ENCODE data around the gene SNX14.
"Not testable (repeated sequence)": the region's sequence is repeated elsewhere in the genome, so short reads cannot be mapped to it uniquely, and the experiment has no call there.

SNX14 gene, protein sequence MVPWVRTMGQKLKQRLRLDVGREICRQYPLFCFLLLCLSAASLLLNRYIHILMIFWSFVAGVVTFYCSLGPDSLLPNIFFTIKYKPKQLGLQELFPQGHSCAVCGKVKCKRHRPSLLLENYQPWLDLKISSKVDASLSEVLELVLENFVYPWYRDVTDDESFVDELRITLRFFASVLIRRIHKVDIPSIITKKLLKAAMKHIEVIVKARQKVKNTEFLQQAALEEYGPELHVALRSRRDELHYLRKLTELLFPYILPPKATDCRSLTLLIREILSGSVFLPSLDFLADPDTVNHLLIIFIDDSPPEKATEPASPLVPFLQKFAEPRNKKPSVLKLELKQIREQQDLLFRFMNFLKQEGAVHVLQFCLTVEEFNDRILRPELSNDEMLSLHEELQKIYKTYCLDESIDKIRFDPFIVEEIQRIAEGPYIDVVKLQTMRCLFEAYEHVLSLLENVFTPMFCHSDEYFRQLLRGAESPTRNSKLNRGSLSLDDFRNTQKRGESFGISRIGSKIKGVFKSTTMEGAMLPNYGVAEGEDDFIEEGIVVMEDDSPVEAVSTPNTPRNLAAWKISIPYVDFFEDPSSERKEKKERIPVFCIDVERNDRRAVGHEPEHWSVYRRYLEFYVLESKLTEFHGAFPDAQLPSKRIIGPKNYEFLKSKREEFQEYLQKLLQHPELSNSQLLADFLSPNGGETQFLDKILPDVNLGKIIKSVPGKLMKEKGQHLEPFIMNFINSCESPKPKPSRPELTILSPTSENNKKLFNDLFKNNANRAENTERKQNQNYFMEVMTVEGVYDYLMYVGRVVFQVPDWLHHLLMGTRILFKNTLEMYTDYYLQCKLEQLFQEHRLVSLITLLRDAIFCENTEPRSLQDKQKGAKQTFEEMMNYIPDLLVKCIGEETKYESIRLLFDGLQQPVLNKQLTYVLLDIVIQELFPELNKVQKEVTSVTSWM

DNA sequence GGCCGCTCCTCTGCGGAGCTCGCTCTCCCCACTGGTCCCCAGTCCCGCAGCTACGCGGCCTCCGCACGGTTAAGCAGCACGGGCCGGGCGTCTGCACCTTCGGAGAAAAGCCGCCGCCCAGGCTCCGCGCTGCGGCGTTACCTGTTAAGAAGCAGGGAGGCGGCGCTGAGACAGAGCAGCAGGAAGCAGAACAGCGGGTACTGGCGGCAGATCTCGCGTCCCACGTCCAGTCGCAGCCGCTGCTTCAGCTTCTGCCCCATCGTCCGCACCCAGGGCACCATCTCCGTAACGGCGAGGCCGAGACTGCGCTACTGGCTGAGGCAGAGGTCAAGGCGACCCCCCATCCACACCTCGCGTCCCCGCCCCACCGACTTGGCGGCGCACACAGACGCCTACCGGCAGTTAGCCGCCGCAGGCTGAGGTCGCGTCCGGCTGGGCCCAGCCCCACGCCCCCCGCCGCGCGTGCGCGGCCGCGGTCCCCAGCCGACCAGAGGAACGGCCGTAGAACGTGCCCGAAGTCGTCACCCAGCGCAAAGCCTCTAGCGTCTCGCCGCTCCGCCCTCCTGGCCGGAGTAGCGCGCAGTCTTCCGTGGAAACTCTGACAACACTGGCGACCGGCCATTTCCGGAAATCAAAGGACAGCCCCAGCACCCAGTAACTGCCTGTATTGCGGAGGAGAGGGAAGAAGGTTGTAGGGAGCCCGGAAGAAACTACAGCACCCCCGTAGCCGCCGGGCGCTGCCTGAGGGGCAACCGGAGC lies at the start of gene SNX14:
TSS of gene SNX14 (minus strand) at position 421 of the 759 bp plus-strand sequence. CDS start at position 281, 140 bp downstream.
- DNase-seq = peak; percentile 85

DNA sequence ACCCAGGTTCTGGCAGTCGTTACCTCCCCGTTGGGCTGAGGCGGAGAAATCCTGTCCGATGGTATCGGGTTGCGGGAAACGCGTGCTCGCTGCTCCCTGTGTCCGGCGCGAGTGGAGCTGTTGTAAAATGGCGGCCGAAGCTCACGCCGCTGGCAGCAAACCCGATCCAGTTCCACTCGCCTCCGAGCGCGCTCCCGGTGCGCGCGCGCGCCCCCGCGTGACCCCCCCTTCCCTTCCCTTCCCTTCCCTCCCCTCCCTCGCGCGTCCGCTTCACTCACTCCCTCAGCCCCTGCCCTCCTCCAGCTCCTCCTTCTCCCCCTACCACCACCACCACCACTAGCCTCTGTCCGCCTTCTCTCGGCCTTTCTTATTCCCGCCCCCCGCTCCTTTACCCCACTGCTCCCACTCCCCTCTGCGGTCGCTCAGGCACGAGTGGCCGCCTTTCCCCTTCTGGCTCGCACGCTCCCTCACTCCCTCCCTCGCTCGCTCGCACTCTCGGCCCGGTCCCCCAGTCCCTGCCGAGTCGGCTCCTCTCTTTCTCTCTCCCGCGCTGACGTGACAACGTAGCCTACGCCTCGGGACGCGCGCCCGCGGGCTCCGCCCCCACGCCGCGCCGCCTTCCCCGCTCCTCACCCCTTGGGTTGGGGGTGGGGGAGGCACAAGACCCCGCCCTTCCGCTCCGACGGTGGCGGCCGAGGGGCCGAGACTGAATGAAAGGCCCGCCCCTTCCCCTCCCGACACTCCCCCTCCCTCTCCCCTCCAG lies 49.3 kb upstream of the SNX14 start, which contains the start of gene SYNCRIP:
TSS of gene SYNCRIP (minus strand) at position 113 of the 763 bp plus-strand sequence. CDS start 1,447 bp downstream, outside the sequence.
- DNase-seq = peak; percentile 94

DNA sequence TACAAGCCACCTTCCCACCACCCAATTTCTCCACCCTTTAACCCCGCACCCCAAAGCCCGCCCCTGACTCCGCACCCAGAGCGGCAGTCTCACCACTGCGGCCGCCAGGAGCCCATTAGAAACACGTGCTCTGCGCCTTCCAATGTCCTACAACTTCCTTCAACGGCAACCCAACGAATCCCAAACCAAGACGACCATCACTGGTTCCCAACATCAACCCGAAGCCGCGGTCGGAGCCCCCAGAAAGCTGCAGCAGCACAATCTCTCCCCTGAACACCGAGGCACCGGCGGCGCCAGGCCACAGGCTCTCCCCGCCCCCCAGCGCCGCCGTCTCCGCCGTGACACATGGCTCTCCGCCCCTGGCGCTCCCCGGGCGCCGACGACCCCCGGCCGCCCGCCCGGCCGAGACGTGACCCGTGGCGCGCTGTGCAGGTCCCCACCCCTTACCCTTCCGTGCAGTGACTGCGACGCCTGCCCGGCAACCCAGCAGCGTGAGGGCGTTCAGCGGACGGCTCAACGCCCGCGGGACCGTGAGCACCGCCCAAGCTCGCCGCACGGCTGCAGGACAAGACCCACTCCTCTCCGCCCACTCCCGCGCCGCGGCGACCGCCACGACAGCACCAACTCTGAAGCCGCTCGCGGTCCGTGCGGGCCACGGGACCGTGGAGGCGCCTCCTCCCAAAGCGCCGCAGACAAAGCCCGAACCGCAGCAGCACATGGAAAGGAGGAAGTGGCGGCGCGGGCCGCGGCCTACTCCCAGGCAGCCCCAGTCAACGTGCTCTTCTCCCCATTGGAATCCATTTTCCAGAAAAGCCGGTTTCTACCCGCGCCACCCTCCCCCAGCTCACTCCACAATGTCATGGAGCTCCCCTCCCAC lies 48.5 kb upstream of the SNX14 start:
- DNase-seq = peak; percentile 10

DNA sequence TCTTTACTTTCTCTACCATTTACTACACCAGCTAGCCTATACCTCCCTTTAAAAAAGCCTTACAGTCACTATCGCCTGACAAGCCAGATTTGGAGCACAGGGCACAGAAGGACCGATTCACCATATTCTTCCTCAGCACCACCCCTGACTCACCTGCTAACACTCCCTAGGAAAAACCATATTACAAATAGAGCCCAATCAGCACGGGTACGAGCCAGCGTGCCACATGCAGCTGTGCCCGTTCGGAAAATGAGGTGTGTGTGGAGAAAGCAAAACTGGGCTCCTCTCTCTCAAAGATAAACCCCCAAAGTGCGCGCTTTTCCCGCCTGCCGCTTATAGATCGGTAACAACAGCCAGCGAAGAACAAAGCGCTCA lies 47.9 kb upstream of the SNX14 start:
- no peak for DNase-seq

DNA sequence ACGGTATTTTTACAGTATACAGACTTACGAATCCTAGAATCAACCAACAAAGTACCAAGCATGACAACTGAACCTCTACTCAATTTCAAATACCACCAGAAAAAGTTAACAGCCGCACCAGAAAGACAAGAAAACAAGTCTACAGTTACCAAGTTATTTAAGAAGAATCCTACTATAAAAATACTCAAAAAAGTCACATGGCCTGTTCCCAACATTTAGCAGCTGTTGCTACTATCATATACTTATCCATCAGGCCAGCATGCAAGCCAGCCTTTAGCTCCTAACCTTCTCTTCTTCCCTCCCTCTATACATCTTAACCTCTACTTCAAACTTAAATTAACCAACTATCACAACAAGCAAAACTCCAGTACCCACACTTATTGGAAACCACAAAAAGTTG lies 47.2 kb upstream of the SNX14 start:
- DNase-seq = peak; percentile 5

DNA sequence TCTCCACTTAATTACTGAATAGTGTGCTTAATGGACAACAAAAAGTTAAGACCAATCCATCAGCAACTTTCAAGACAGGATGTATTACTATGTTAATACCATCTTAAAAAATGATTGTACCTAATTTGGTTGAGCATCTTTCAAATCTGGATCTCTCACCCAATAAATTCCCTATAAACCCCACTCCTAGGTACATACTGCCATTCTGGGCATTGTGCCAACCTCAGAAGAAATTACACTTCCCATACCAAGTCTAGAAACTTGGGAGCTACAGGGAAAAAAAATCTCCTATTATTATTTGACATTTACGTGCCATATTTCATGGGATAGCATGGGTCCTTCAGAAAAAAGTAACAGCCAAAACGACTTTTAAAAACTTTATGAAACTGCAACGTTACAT lies 43.9 kb upstream of the SNX14 start:
- DNase-seq = no peak

DNA sequence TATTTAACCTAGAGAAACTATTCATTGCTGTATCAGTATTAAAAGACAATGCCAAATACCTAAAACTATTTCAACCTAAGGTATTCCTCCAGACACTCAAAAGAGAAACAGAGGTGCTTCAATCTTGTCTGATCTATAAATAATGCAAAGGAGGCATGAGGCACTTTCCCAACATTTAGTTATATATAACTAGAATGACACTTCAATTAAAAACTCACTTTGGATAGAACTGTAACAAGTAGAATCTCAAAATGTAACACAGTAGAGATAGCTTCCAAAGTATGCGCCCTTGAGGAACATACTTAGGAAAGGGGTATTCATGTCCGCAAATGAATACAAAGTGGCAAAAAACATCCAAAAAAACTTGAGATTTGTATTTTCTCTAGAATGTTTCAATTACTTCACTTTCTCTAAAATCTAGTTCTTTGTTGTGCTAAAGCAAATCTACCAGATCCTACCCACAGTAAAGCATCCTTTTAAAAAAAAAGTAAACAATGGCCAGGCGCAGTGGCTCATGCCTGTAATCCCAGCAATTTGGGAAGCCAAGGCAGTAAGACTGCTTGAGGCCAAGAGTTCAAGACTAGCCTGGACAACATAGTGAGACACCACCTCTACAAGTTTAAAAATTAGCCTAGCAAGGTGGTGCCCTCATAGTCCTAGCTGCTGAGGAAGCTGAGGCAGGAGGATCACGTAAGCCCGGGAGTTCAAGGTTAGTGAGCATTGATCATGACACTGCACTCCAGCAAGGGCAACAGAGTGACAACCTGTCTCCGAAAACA lies 38.7 kb upstream of the SNX14 start:
- no peak for DNase-seq

DNA sequence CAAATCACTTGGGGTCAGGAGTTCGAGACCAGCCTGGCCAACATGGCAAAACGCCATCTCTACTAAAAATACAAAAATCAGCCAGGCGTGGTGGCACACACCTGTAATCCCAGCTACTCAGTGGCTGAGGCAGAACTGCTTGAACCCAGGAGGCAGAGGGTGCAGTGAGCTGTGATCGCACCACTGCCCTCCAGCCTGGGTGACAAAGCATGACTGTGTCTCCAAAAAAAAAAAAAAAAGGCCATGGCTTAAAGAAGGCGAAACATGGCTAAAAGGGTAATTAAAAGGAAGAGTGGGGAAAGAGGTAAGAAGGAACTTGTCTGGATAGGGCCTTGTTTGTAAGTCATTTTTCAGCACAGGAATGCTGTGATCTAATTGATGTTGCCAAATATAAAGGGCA lies 37.5 kb upstream of the SNX14 start:
- DNase-seq = not testable (repeated sequence)

DNA sequence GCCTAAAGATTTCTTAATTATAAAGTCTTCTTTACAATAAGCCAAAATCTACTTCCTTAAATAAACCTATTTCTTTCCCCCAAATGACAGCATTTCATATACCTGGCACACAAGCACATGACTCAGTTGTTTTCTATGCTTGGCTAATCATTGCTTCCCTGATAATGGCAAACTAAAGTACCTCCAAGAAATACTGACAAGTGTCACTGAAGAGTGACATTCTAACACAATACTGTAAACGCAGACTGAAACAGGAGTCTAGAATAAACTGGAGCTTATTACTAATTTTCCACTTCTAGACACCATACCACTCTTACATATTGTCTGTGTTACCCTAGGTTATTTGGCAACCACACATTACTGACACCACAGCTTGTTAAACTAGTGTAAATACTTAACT lies 34.7 kb upstream of the SNX14 start:
- DNase-seq = no peak

DNA sequence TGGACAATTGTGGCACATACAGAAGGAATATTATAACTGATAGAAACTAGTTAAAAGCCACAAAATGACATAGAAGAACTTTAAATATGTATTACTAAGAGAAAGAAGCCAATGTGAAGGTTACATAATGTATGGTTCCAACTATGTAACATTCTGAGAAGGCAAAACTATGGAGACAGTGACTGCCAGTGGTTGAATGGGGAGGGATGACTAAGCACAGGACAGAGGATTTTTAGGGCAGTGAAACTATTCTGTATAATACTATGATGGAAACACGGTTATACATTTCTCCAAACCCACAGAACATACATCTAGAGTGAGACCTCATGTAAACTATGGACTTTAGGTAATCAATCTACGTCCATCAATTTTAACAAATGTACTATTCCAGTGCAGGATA lies 26.6 kb upstream of the SNX14 start:
- DNase-seq = no peak

DNA sequence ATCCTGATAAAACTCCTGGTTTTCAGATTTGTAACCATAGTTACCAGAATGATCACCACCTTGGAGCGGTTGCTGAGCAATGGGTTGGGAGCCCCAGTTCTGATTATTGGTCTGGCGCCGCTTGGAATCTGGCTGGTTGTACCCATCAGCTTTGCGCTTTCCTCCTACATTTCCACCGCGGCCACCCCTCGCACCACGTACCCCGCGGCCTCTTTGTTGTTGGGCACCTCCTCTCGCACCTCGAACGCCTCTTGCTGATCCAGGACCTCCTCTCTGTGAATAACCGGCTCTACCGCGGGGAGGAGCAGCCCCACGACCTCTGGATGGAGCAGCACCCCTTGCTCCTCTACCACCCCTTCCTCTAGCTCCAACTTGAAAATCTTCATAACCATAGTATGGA lies 21.1 kb upstream of the SNX14 start:
- DNase-seq = no peak

DNA sequence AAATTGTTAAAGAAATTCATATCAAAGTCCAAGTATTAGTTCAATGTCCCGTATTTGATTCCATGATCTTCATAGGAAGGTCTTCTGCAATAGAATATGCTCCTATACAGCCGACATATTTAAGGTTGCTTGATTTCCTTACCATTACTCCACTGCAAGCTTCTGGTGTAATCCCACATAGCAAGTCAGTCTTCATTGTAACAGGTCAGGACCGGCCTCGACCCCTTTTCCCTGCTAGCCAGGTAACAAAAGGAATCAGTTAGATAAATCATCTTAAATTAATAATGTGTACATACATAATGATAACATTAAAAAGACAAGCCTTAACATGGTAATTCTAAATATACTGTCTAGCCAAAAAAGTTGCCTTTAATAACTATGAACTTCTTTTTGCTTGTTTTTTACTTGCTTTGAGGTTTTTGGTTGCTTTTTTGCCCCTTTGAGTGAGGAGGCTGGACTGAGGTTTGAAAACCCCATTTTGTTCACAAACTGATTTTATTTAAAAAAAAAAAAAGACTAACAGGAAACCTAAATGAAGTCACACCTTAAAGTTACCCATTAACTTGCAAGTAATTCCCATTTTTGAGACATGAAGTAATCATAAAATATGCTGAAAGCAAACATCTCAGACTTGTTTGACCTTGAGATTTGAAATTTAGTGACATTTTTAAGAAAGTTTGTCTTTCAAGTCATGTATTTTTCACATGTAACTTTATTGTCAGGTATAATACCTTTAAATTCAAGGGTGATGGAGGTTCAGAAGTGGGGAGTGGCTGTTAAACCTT lies 19.2 kb upstream of the SNX14 start:
- no peak for DNase-seq

DNA sequence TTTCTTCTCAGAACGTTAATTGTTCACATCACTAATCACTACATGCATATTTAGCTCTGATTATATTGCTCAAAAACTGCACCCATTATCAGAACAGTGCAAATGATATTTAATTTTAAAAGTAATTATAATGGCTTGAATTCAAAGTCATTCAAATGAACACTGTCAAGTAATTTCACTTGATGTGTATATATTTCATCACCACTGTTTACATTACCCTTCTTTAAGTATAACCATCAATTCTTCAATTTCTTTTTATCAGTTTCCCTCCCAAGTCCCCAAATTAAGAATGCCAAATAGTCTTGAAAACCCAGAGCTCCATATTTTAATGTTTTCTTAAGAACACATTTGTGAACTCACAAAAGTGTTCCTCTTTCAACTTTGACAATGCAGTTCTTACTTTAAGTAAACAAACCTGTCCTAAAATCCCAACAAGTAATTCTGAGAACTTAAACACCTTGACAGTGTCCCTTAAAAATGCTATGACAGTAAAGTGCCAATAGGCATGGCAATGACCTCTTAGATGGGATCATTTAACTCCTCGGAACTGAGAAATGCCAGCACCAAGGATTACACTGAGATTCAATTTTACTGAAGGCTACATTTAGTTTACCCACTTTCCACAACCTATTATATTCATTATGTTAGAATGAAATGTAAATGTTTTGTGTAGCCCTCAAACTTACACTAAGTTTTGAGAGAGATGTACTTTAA lies 16.7 kb upstream of the SNX14 start:
- no peak for DNase-seq

DNA sequence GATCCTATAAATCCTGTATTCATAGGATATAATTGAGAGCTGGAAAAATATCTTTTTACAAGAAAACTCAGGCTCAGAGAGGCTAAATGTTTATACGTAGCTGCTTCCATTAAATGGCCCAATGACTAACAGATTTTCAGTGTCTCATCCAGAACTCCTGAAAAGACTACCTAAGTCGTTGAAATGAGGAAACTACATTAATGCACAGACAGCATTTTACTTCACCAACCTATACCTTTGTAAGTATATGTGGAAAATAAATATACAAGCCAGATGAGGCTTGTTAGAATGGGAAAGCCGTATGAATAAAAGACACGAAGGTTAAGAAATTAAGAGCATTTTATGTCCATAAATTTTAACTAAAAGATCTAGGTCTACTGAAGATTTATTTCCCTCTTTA lies 8.4 kb upstream of the SNX14 start:
- no peak for DNase-seq

DNA sequence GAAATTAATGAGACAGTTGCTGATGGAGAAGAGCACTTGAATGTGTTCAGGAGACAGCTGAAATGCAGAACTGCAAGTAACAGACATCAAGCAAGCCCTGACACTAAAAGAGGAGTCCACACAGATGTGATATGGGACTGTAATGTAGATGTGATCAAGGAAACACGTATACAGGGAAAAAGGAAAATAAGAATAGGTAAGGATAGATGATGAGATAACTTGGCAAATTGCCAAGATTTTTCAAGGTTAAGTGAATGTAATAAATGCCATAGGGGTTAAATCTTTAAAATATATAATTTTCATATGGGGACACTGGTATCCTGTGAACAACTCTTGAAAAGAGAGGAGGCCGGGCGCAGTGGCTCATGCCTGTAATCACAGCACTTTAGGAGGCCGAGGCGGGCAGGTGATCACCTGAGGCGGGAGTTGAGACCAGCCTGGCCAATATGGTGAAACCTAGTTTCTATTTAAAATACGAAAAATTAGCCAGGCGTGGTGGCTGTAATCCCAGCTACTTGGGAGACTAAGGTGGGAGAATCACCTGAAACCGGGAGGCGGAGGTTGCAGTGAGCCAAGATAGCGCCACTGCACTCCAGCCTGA lies 7.2 kb upstream of the SNX14 start:
- DNase-seq = no peak

DNA sequence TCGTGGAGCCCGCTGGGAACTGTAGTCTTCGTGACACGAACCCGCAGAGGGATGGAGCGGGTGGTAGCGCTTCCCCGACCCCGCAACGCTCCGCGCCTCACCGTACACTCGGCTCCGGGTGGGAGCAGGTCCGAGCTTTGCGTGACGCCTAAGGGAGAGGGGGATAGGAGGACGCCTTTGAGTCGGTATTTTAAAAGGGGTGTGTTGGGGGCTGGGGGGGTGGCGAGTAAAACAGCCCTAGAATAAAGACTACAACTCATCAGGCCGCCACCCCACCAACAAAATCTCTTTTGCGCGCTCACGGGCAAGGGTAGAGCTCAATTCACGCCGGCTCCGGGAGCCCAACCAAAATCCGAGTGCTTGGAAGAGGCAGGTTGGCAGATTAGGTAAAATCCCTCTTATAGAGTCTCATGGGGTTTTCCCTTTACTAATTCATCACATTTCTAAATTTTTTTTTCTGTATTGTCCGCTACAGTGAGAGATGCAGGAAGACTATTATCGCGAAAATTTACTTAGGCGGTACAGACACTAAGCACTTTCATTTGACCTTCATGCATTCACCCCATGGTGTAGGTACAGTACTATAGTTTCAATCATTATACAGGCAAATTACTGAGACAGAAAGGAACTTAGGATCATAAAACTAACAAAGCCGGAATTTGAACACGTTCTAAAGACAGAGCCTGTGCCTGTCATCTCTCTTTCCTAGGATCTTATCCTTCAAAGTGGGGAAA lies 706 bp upstream of the SNX14 start:
- DNase-seq = peak; percentile 31

DNA sequence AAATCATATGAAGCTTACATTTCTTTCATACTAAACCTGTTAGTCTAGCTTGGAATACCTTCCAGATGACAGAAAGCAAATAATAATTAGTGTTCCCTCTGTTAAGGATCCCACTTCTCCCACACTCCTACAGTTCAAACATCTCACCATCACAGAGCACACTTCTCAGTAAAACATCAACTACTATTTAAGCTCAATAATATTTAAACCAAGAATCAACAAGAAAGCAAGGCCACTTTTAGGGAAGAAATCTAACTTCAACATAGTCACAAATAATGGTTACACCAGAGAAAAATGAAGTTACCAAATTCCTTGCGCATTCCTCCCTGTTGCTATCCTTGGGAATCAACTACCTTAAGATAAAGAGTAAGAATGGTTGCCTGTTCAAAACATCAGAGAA lies 1.6 kb downstream of the SNX14 start:
- DNase-seq = no peak

DNA sequence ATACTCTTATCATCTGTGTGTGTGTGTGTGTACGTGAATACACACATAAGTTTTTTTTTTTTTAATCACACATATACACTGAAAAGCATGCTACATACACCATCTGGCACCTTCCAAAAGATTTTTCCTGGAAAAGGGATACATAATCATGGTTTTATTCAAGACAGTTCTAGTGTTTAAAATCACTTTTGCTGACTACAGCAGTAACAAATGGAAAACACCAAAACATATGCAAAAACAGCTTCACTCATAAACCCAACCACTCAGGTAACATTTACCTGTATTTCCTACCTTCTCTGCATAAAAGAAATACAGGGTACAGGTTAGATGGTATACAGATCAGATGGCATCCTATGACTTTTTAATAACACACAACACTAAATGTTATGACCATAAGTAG lies 2.5 kb downstream of the SNX14 start:
- no peak for DNase-seq
